HAP-1 (cell line): ENCODE results near the gene FBLN1.
A peak's percentile ranks its signal among the peaks of the same experiment; 100 is the strongest.

ENCODE experiments used
- DNase-seq, 2 experiments: peaks; one replicate each; pipeline ENCODE4 v3.0.0-alpha.2; 2016 to 2020; ENCODE audit warnings: low spot score in 2 of 2
- H3K27me3 ChIP-seq: fragments of 250-450 bp; sonication (Bioruptor Pico); 2 replicates; pipeline ENCODE4 v1.5.1; 2020; ENCODE audit warnings: low read depth, mild to moderate bottlenecking, moderate library complexity
- H3K36me3 ChIP-seq: fragments of 250-450 bp; sonication (Bioruptor Pico); replicated peaks from 2 replicates; pipeline ENCODE4 v1.5.1; 2020; ENCODE audit warnings: mild to moderate bottlenecking
- H3K4me1 ChIP-seq: fragments of 250-450 bp; sonication (Bioruptor Pico); 2 replicates; pipeline ENCODE4 v1.5.1; 2020; ENCODE audit warnings: mild to moderate bottlenecking
- H3K4me3 ChIP-seq: fragments of 250-450 bp; sonication (Bioruptor Pico); 2 replicates; pipeline ENCODE4 v1.5.1; 2020; ENCODE audit warnings: mild to moderate bottlenecking, moderate library complexity
- H3K9me3 ChIP-seq: fragments of 250-450 bp; sonication (Bioruptor Pico); 2 replicates; pipeline ENCODE4 v1.5.1; 2020; ENCODE audit warnings: mild to moderate bottlenecking, moderate library complexity
- in situ Hi-C: fragments of 300-500 bp; cut with MboI; formaldehyde crosslinking; loops from 3 replicates; pipeline ENCODE4 v1.14.3; 2020; ENCODE audit warnings: low sequenced_read_pairs, inconsistent platforms, mixed read lengths

FBLN1 gene

GRCh38 chr22:45645150-45645525 is 142.5 kb downstream of the FBLN1 start:
- peaks cover 18% of the 10 kb centered on the region for H3K4me1 ChIP-seq
- DNase-seq: no peak
- H3K27me3 ChIP-seq: no peaks in the 10 kb centered on the region
- in situ Hi-C loops: no loop called here
- peak overlapping the region; percentile 5; the same call in 1 of the 2 replicates for H3K4me3 ChIP-seq
- no peaks in the 10 kb centered on the region for H3K9me3 ChIP-seq
- no peaks in the 10 kb centered on the region for H3K36me3 ChIP-seq

- in situ Hi-C loops: no loop called here
- peak; percentile 66 to 88 for DNase-seq
- no peaks in the 10 kb centered on the region for H3K27me3 ChIP-seq
- no peaks in the 10 kb centered on the region for H3K9me3 ChIP-seq
- H3K4me3 ChIP-seq: peak overlapping the region; percentile 5; the same call in 1 of the 2 replicates
- H3K4me1 ChIP-seq: peaks cover 18% of the 10 kb centered on the region
- H3K36me3 ChIP-seq: no peaks in the 10 kb centered on the region
Measured at GRCh38 chr22:45645526-45646414, 143.1 kb downstream of the FBLN1 start.

GRCh38 chr22:45647532-45648225 is 145.0 kb downstream of the FBLN1 start:
- DNase-seq: no peak
- Histone ChIP-seq H3K27me3 (no peaks in the 10 kb centered on the region), H3K9me3 (no peaks in the 10 kb centered on the region), H3K4me3 (no peak overlapping the region), H3K36me3 (no peaks in the 10 kb centered on the region), H3K4me1 (peaks cover 11% of the 10 kb centered on the region)
- in situ Hi-C loops: no loop called here

- DNase-seq: no peak
- no peaks in the 10 kb centered on the region for H3K36me3 ChIP-seq
- H3K9me3 ChIP-seq: no peaks in the 10 kb centered on the region
- H3K4me3 ChIP-seq: no peak overlapping the region
- no peaks in the 10 kb centered on the region for H3K27me3 ChIP-seq
- in situ Hi-C loops: no loop called here
- peaks cover 4% of the 10 kb centered on the region for H3K4me1 ChIP-seq
Measured at GRCh38 chr22:45648301-45649117, 145.8 kb downstream of the FBLN1 start.

GRCh38 chr22:45649809-45650208 is 147.1 kb downstream of the FBLN1 start:
- no peaks in the 10 kb centered on the region for H3K9me3 ChIP-seq
- H3K4me3 ChIP-seq: no peak overlapping the region
- no peaks in the 10 kb centered on the region for H3K36me3 ChIP-seq
- H3K27me3 ChIP-seq: no peaks in the 10 kb centered on the region
- in situ Hi-C loops: no loop called here
- DNase-seq: no peak
- H3K4me1 ChIP-seq: no peaks in the 10 kb centered on the region; the same call in 1 of the 2 replicates

- no peaks in the 10 kb centered on the region for H3K9me3 ChIP-seq
- H3K4me1 ChIP-seq: no peaks in the 10 kb centered on the region; the same call in 1 of the 2 replicates
- H3K36me3 ChIP-seq: no peaks in the 10 kb centered on the region
- DNase-seq: no peak
- H3K4me3 ChIP-seq: no peak overlapping the region
- in situ Hi-C loops: no loop called here
- H3K27me3 ChIP-seq: no peaks in the 10 kb centered on the region
Measured at GRCh38 chr22:45650721-45651120, 148.0 kb downstream of the FBLN1 start.
